Lower lobe of right lung (tissue), 2 donors: Measurements from ENCODE around the gene PATE1. TPM values are rescaled to one million over a fixed set of nuclear protein-coding genes. Genes with fewer than 3 reads are reported as not detected.

ENCODE experiments used
- ATAC-seq, 2 donors: fragments of 200-7000 bp; cut with Tn5 transposase; one replicate each; pipeline ENCODE4 v1.9.1; 2020 to 2022; ENCODE audit warnings: mild to moderate bottlenecking in 2 of 2, moderate library complexity in 2 of 2
- DNase-seq: peaks from one replicate; pipeline ENCODE4 v3.0.0-alpha.2; 2020
- H3K27ac ChIP-seq: fragments of 200-600 bp; one replicate; pipeline ENCODE4 v1.8.0; 2022
- H3K27me3 ChIP-seq: fragments of 200-600 bp; one replicate; pipeline ENCODE4 v1.8.0; 2022; ENCODE audit warnings: low read depth
- H3K36me3 ChIP-seq: fragments of 200-600 bp; one replicate; pipeline ENCODE4 v1.8.0; 2022; ENCODE audit warnings: mild to moderate bottlenecking
- H3K4me1 ChIP-seq: fragments of 200-600 bp; one replicate; pipeline ENCODE4 v1.8.0; 2022
- H3K4me3 ChIP-seq: fragments of 200-600 bp; one replicate; pipeline ENCODE4 v1.8.0; 2022; ENCODE audit warnings: mild to moderate bottlenecking
- H3K9me3 ChIP-seq: fragments of 200-600 bp; one replicate; pipeline ENCODE4 v1.8.0; 2022
- intact Hi-C: fragments of 100-400 bp; cut with DNase I; formaldehyde crosslinking; loops from one replicate; pipeline ENCODE4 v1.11.0; 2022
- total RNA-seq: library from RNA; stranded (reverse); fragmentation: NEBNext Ultra II Directional; extraction: Animal tissue kit (Norgen Biotek cat#: 25700); gene quantifications from one replicate; pipeline ENCODE4 v1.2.1, GENCODE V29; 2021
- TF ChIP-seq, protein P1 (sequence below): fragments of 200-600 bp; IDR thresholded peaks from one replicate; pipeline ENCODE4 v1.8.0; 2022; ENCODE audit warnings: antibody characterized with exemption, mild to moderate bottlenecking
- donor health status: DM: no; HTN: yes; CAD: no; lungs with severe emphysema.

The PATE1 gene
- total RNA-seq, 1 donor from 2014 or later: not detected

DNA sequence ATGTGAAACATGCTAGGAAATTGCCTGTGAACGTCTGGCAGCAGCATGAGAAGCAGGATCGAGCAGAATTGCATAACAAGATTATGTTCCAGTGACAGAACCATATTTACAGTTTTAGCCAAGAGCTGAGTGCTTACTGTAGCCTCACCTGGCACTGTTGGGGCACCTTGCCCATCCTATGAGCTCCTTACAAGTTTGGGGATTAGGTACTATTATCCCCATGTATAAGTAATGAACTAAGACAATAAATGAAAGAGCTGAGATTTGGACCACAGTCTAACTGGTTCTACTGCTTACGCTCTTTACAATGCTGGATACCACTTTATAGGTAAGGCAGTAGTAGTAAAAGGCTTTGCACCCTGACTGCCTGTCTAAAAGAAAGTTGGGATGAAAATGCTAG, 17.1 kb upstream of the PATE1 start:
- Histone ChIP-seq H3K9me3 (no peaks in the 10 kb centered on the region), H3K27me3 (no peaks in the 10 kb centered on the region), H3K36me3 (no peaks in the 10 kb centered on the region), H3K27ac (no peak overlapping the region), H3K4me1 (no peaks in the 10 kb centered on the region), H3K4me3 (no peak overlapping the region)
- ATAC-seq: no peak
- intact Hi-C loops: no loop called here
- no peak for DNase-seq
- TF ChIP-seq, protein P1, sequence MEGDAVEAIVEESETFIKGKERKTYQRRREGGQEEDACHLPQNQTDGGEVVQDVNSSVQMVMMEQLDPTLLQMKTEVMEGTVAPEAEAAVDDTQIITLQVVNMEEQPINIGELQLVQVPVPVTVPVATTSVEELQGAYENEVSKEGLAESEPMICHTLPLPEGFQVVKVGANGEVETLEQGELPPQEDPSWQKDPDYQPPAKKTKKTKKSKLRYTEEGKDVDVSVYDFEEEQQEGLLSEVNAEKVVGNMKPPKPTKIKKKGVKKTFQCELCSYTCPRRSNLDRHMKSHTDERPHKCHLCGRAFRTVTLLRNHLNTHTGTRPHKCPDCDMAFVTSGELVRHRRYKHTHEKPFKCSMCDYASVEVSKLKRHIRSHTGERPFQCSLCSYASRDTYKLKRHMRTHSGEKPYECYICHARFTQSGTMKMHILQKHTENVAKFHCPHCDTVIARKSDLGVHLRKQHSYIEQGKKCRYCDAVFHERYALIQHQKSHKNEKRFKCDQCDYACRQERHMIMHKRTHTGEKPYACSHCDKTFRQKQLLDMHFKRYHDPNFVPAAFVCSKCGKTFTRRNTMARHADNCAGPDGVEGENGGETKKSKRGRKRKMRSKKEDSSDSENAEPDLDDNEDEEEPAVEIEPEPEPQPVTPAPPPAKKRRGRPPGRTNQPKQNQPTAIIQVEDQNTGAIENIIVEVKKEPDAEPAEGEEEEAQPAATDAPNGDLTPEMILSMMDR: no peak

DNA sequence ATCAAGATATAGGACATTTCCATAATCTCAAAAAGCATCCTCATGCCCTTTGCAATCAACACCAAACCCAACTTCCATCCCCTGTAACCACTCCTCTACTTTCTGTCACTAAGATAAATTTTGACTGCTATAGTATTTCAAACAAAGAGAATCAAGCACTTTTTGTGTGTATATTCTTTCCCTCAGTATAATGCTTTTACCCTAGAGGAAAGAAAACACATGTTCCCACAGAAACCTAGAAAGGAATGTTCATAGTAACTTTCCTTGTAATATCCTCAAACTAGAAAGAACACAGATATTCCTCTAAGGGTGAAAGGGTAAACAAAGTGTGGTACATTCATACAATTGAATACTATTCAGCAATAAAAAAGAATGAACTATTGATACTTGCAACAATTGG, 5.5 kb upstream of the PATE1 start:
- Histone ChIP-seq H3K4me1 (no peaks in the 10 kb centered on the region), H3K27ac (no peak overlapping the region), H3K36me3 (no peaks in the 10 kb centered on the region), H3K9me3 (no peaks in the 10 kb centered on the region), H3K27me3 (no peaks in the 10 kb centered on the region), H3K4me3 (no peak overlapping the region)
- intact Hi-C loops: no loop called here
- TF ChIP-seq, protein P1: no peak
- DNase-seq: no peak
- ATAC-seq: no peak

DNA sequence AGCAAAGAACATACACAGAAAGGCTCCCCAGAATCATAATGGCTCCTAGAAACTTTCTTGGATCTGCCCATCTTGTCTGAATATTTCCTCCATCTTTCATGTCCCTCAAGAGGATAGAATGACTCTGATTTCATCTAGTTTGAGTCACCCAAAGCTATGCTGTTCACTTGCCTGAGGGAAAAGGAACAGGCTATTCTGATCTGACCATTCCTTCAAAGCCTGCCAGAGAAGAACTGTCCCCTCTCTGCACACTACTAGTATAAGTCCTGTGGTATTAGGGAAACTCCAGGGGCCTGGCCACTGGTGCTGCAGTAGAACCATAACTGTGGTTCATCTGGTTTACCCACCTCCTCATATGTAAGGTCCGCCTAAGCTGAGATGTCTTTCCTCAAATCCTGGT, 2.4 kb upstream of the PATE1 start:
- no peak overlapping the region for H3K27ac ChIP-seq
- no peaks in the 10 kb centered on the region for H3K36me3 ChIP-seq
- DNase-seq: no peak
- TF ChIP-seq, protein P1: no peak
- no peaks in the 10 kb centered on the region for H3K4me1 ChIP-seq
- no peak overlapping the region for H3K4me3 ChIP-seq
- no peak for ATAC-seq
- no peaks in the 10 kb centered on the region for H3K27me3 ChIP-seq
- intact Hi-C loops: no loop called here
- no peaks in the 10 kb centered on the region for H3K9me3 ChIP-seq

DNA sequence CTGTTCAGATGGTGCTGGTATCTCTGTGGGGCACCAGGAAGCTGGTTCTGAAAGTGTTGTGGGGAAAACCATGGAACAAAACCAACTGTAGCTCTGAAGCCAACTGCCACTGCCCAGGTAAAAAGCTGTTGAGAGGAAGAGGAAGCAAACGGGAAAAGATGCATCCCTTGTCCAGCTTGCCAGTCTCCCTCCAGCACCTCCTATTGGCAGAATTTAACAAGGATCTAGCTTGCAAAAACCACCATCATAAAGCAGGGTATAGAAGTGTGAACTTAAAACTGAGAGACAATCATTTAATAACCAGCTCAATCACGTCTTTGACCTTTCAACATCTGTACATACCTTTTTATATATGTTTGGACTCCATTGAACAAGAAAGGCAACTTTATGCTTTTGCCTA, 4.5 kb downstream of the PATE1 start:
- no peak for ATAC-seq
- no peaks in the 10 kb centered on the region for H3K36me3 ChIP-seq

DNA sequence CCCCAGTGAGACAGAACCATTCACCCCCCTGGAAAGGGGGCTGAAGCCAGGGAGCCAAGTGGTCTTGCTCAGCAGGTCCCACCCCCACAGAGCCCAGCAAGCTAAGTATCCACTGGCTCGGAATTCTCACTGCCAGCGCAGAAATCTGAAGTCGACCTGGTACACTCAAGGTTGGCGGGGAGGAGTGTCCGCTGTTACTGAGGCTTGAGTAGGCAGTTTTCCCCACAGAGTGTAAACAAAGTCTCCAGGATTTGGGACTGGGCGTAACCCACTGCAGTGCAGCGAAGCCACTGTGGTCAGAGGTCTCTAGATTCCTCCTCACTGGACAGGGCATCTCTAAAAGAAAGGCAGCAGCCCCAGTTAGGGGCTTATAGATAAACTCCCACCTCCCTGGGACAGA, 10.0 kb downstream of the PATE1 start:
- Histone ChIP-seq H3K27me3 (no peaks in the 10 kb centered on the region), H3K4me1 (no peaks in the 10 kb centered on the region), H3K9me3 (no peaks in the 10 kb centered on the region), H3K27ac (no peak overlapping the region), H3K36me3 (no peaks in the 10 kb centered on the region), H3K4me3 (no peak overlapping the region)
- DNase-seq (peak; percentile 46), ATAC-seq (peak in 1 of 2 donors; percentile 86)
- TF ChIP-seq, protein P1: no peak
- intact Hi-C loops: no loop called here

More for the DNA sequence above, 4.5 kb downstream of the PATE1 start:
- H3K4me3 ChIP-seq: no peak overlapping the region
- no peaks in the 10 kb centered on the region for H3K9me3 ChIP-seq
- TF ChIP-seq, protein P1: no peak
- no peaks in the 10 kb centered on the region for H3K4me1 ChIP-seq
- intact Hi-C loops: no loop called here
- no peak overlapping the region for H3K27ac ChIP-seq
- H3K27me3 ChIP-seq: no peaks in the 10 kb centered on the region
- DNase-seq: no peak

DNA sequence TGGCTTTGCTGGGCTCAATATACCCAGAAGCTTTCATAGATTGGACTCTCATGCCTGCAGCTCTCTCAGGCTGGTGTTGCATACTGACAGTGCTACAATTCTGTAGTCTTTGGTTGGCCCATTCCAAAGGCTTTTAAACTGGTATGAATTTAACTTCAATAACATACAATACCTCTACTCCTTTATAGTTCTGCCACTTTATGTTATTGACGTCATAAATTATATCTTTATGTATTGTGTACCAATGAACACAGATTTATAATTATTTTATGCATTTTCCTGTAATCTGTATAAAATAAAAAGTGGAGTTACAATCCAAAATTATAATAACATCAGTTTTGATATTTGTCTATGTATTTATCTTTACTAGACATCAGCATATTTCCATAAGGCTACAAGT, 16.4 kb downstream of the PATE1 start:
- Histone ChIP-seq H3K27me3 (no peaks in the 10 kb centered on the region), H3K27ac (no peak overlapping the region), H3K4me1 (no peaks in the 10 kb centered on the region), H3K9me3 (no peaks in the 10 kb centered on the region), H3K36me3 (no peaks in the 10 kb centered on the region), H3K4me3 (no peak overlapping the region)
- TF ChIP-seq, protein P1: no peak
- intact Hi-C loops: no loop called here
- DNase-seq (no peak), ATAC-seq (no peak)
